Erythroblast (primary cell): ENCODE results near the gene SET.

Experiments
- DNase-seq, 2 experiments: peaks; one replicate each; lab custom pipeline; 2025; lab: John Stamatoyannopoulos, UW
- GATA1 ChIP-seq: IDR thresholded peaks from 2 replicates; pipeline ENCODE4 v1.6.1; 2011; ENCODE audit warnings: low read depth, mild to moderate bottlenecking, control low read depth, low read length, moderate library complexity
- POLR2A ChIP-seq: IDR thresholded peaks from 2 replicates; pipeline ENCODE4 v1.6.1; 2011; ENCODE audit warnings: mild to moderate bottlenecking, low read length

The SET gene

GRCh38 chr9:128735373-128735772 is 46.4 kb downstream of the SET start:
- no peak for DNase-seq
- no peak for TF ChIP-seq GATA1
- no peak for TF ChIP-seq POLR2A

- TF ChIP-seq GATA1 (no peak), POLR2A (no peak)
- no peak for DNase-seq
These were observed 53.4 kb downstream of the SET start for GRCh38 chr9:128742401-128742800.

GRCh38 chr9:128743421-128743820 is 54.4 kb downstream of the SET start:
- TF ChIP-seq GATA1 (no peak), POLR2A (no peak)
- DNase-seq: no peak
